DND-41 (cell line): Measurements from ENCODE around the gene POU2AF3.

ENCODE experiments used
- EZH2 ChIP-seq: IDR thresholded peaks from 3 replicates; pipeline ENCODE4 v1.6.1; 2012; ENCODE audit warnings: borderline replicate concordance, low read depth, mild to moderate bottlenecking, moderate library complexity, low read length, inconsistent platforms; ENCODE audit not compliant: severe bottlenecking
- TF ChIP-seq, protein P1 (sequence below): IDR thresholded peaks from 2 replicates; pipeline ENCODE4 v1.5.1; 2012; ENCODE audit warnings: borderline replicate concordance, low read length, moderate library complexity, mild to moderate bottlenecking; ENCODE audit not compliant: poor library complexity, severe bottlenecking; ENCODE audit errors: extremely low read depth

DNA sequence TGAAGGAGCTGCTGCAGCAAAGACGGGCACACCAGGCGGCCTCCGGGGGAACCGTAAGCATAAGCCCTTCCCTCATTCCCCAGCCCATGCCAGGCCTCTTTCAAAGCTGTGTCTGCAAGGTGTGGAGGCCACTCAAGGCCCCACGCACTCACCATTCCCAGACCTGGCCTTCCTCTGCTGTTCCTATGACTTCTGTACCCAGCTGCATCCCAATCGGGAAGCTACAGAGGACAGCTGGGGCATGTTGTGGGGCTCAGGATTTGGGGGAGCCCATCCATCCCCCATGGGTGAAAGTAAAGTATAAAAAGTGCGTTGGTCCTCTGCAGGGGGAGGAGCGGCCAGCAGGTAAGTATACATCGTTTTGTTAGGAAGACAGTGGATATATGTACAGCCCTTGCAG lies 2.2 kb downstream of the POU2AF3 start:
- TF ChIP-seq, protein P1, sequence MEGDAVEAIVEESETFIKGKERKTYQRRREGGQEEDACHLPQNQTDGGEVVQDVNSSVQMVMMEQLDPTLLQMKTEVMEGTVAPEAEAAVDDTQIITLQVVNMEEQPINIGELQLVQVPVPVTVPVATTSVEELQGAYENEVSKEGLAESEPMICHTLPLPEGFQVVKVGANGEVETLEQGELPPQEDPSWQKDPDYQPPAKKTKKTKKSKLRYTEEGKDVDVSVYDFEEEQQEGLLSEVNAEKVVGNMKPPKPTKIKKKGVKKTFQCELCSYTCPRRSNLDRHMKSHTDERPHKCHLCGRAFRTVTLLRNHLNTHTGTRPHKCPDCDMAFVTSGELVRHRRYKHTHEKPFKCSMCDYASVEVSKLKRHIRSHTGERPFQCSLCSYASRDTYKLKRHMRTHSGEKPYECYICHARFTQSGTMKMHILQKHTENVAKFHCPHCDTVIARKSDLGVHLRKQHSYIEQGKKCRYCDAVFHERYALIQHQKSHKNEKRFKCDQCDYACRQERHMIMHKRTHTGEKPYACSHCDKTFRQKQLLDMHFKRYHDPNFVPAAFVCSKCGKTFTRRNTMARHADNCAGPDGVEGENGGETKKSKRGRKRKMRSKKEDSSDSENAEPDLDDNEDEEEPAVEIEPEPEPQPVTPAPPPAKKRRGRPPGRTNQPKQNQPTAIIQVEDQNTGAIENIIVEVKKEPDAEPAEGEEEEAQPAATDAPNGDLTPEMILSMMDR = no peak
- TF ChIP-seq EZH2 = no peak
